ENCODE data around the gene NDUFS5. TPM values are rescaled to one million over a fixed set of nuclear protein-coding genes. Genes with fewer than 3 reads are reported as not detected.
"Not testable (repeated sequence)": the region's sequence is repeated elsewhere in the genome, so short reads cannot be mapped to it uniquely, and the experiment has no call there.

Gene NDUFS5
- total RNA-seq = 100 to 1,000 TPM in 3 of 4 donors, 10 to 100 TPM in 1; 99.9 to 418 (median 312) TPM

DNA sequence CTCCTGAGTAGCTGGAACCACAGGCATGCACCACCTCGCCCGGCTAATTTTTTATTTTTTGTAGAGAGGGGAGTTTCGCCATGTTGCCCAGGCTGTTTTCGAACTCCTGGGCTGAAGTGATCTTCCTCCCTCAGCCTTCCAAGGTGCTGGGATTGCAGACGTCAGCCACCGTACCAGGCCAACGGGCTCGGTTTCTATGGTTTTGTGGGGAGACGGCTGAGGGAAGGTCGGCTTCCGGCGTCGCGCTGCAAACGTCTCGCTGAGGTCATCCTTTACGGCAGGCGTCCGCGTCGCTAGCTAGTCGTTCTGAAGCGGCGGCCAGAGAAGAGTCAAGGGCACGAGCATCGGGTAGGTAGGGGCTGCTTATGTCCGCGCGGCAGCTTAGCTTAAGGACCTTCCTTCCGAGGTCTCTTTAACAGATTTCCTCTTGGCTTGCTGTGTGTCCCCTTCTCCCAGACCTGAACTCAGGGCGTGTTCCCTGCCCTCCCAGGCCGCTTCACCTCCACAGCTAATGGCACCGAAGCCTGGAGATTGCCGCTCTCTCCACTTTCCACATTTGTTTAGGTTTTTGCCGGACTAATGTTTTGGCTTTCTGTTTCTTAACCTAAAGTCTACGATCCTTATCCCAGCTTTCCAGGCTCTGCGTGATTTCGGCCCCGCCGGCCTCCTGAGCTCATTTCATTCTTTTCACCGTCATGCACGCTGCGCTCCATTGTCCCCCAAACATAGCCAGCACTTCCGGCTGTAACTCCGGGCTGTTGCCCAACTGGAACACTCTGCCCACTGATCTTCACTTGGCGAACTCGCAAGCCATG, at the start of gene NDUFS5:
Gene NDUFS5 (plus strand): TSS at position 300 of the 815 bp plus-strand sequence. CDS start 2,375 bp downstream, outside the sequence.
- in situ Hi-C loops (cut with MboI; ENCODE audit: low pct_ligation_motif_present in 1 of 4, low pct_unique_long_range_greater_than_20kb in 1 of 4, low sequenced_read_pairs in 3 of 4) (no loop called here), intact Hi-C loops (cut with DNase I; ENCODE audit: low total_unique reads) (no loop called here)
- H3K4me3 ChIP-seq = peak within 1 kb of the TSS; percentile 69 to 84 (median 82)
- peak; percentile 94 for DNase-seq
- H3K36me3 ChIP-seq = peaks cover 0 to 21% (median 10%) of the 10 kb centered on the region in 4 donors
- peaks cover 0 to 14% (median 11%) of the 10 kb centered on the region in 4 donors for H3K4me1 ChIP-seq
- H3K27ac ChIP-seq = peak within 1 kb of the TSS; percentile 91 to 98 (median 96)
- TF ChIP-seq, protein P1, sequence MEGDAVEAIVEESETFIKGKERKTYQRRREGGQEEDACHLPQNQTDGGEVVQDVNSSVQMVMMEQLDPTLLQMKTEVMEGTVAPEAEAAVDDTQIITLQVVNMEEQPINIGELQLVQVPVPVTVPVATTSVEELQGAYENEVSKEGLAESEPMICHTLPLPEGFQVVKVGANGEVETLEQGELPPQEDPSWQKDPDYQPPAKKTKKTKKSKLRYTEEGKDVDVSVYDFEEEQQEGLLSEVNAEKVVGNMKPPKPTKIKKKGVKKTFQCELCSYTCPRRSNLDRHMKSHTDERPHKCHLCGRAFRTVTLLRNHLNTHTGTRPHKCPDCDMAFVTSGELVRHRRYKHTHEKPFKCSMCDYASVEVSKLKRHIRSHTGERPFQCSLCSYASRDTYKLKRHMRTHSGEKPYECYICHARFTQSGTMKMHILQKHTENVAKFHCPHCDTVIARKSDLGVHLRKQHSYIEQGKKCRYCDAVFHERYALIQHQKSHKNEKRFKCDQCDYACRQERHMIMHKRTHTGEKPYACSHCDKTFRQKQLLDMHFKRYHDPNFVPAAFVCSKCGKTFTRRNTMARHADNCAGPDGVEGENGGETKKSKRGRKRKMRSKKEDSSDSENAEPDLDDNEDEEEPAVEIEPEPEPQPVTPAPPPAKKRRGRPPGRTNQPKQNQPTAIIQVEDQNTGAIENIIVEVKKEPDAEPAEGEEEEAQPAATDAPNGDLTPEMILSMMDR (IDR thresholded peaks at IDR 0.05) = no peak
- TF ChIP-seq POLR2AphosphoS5 (IDR thresholded peaks at IDR 0.05) (peak; percentile 94 to 98 (median 96)), POLR2A (IDR thresholded peaks at IDR 0.05) (peak; percentile 93)
- H3K27me3 ChIP-seq = no peaks in the 10 kb centered on the region
- H3K9me3 ChIP-seq = no peaks in the 10 kb centered on the region
- WGBS, 2 donors (ENCODE audit: low coverage in 1 of 2) = 1% methylated on average over 16 to 47 of the region's 47 CpGs

DNA sequence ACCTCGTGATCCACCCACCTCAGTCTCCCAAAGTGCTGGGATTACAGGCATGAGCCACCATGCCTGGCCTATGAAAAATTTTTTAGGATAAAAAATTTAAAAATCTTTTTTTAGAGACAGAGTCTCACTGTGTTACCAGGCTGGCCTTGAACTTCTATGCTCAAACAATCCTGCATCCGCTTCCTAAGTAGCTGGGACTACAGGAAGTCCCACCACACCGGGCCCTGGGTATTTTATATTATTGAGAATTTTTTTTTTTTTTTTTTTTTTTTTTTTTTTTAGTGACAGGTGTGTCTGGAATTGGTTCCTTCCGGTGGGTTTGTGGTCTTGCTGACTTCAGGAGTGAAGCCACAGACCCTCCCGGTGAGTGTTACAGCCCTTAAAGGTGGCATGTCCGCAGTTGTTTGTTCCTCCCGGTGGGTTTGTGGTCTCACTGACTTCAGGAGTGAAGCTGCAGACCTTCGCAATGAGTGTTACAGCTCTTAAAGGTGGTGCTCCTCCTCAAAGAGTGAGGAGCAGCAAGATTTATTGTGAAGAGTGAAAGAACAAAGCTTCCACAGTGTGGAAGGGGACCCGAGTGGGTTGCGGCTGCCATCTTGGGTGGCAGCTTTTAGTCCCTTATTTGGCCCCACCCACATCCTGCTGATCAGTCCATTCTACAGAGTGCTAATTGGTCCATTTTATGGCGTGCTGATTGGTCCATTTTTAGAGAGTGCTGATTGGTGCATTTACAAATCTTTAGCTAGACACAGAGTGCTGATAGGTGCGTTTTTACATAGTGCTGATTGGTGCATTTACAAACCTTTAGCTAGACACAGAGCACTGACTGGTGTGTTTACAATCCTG, 48.5 kb upstream of the NDUFS5 start:
- H3K27me3 ChIP-seq; H3K27ac ChIP-seq; in situ Hi-C loops (cut with MboI; ENCODE audit: low pct_ligation_motif_present in 1 of 4, low pct_unique_long_range_greater_than_20kb in 1 of 4, low sequenced_read_pairs in 3 of 4); H3K4me1 ChIP-seq; H3K36me3 ChIP-seq; intact Hi-C loops (cut with DNase I; ENCODE audit: low total_unique reads); H3K4me3 ChIP-seq; DNase-seq: not testable (repeated sequence)
- WGBS, 2 donors (ENCODE audit: low coverage in 1 of 2) = 54 to 78% methylated on average over 3 to 12 of the region's 12 CpGs
- H3K9me3 ChIP-seq = peaks cover 4 to 10% of the 10 kb centered on the region in 2 donors

DNA sequence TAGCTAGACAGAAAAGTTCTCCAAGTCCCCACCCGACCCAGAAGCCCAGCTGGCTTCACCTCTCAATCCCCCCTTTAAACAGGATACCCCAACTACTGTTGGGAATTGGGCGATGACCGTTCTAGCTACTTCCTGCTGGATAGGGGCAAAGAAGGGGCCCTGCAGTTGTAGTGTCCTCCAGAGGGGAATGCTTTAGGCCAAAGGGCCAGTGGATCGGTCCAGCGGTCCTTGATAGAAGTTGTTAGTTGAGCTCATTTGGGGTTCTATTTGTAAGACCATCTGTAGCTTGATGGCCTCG, 48.0 kb upstream of the NDUFS5 start:
- 91% methylated on average over 6 of the region's 6 CpGs; no CpG with 5 or more reads in 1 of the 2 donors for WGBS, 2 donors (ENCODE audit: low coverage in 1 of 2)
- H3K36me3 ChIP-seq; in situ Hi-C loops (cut with MboI; ENCODE audit: low pct_ligation_motif_present in 1 of 4, low pct_unique_long_range_greater_than_20kb in 1 of 4, low sequenced_read_pairs in 3 of 4): not testable (repeated sequence)

DNA sequence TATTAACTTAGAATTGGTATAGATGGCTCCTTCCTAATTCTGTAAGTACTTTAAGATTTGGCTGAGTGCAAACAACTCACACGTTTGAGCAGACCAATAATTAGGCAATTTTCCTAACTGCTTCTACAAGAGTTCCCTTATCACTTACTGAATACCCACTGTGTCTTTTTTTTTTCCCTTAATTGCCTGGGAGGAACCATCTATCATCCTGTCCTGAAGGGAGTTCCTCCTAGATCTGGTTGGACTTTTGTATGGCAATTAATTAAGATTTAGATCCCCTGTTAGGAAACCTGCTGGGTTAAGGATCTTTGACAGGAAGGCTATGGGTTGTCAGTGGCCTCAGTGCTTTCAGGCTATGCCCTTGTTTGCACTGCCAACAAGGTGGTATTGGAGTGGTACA, 46.8 kb upstream of the NDUFS5 start:
- H3K4me3 ChIP-seq; H3K27me3 ChIP-seq; H3K27ac ChIP-seq; H3K36me3 ChIP-seq; H3K4me1 ChIP-seq; in situ Hi-C loops (cut with MboI; ENCODE audit: low pct_ligation_motif_present in 1 of 4, low pct_unique_long_range_greater_than_20kb in 1 of 4, low sequenced_read_pairs in 3 of 4); DNase-seq; intact Hi-C loops (cut with DNase I; ENCODE audit: low total_unique reads): not testable (repeated sequence)
- H3K9me3 ChIP-seq = peaks cover 4 to 10% of the 10 kb centered on the region in 2 donors
- WGBS, 2 donors (ENCODE audit: low coverage in 1 of 2) = 46 to 90% methylated on average over 1 of the region's 1 CpG

More for the DNA sequence above, 48.0 kb upstream of the NDUFS5 start:
- H3K4me3 ChIP-seq; H3K27ac ChIP-seq; H3K27me3 ChIP-seq; intact Hi-C loops (cut with DNase I; ENCODE audit: low total_unique reads); DNase-seq; H3K4me1 ChIP-seq: not testable (repeated sequence)
- H3K9me3 ChIP-seq = peaks cover 4 to 10% of the 10 kb centered on the region in 2 donors

DNA sequence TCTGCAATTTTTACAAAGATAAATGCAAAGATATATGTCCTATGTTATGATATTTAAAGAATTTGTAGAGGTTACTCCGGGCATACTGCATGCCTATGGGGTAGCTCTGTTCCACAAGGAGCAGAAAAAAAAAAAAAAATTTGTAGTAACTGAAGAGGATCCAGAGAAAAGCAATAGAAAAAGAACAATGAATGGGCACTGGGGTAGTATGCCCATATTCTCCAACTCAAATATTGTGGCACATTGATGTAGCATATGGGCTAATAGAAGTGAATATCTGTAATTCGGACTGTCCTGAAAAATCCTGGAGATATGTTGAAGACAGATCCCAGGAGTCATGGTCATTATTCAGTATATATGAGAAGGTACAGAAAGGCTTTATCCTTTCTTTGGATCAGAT, 36.2 kb upstream of the NDUFS5 start:
- in situ Hi-C loops (cut with MboI; ENCODE audit: low pct_ligation_motif_present in 1 of 4, low pct_unique_long_range_greater_than_20kb in 1 of 4, low sequenced_read_pairs in 3 of 4) = no loop called here
- Histone ChIP-seq H3K36me3 (no peaks in the 10 kb centered on the region), H3K27me3 (no peaks in the 10 kb centered on the region), H3K27ac (peak overlapping the region; percentile 97 to 99 (median 98)), H3K4me1 (peaks cover 0 to 20% (median 16%) of the 10 kb centered on the region in 4 donors), H3K4me3 (no peak overlapping the region), H3K9me3 (no peaks in the 10 kb centered on the region)
- 50 to 71% methylated on average over 2 of the region's 2 CpGs for WGBS, 2 donors (ENCODE audit: low coverage in 1 of 2)
- no peak for DNase-seq
- intact Hi-C loops (cut with DNase I; ENCODE audit: low total_unique reads) = no loop called here
- no peak for TF ChIP-seq POLR2AphosphoS5 (IDR thresholded peaks at IDR 0.05)
- no peak for TF ChIP-seq POLR2A (IDR thresholded peaks at IDR 0.05)
- no peak for TF ChIP-seq EP300 (IDR thresholded peaks at IDR 0.05; ENCODE audit: low read depth)
- TF ChIP-seq, protein P1 (IDR thresholded peaks at IDR 0.05) = no peak
